Sigmoid colon (tissue), 4 donors: ENCODE results near the gene EHD1.

ENCODE experiments used
- EP300 ChIP-seq, 4 donors: sonication (generic); formaldehyde crosslinking; IDR thresholded peaks; one replicate each; pipeline ENCODE4 v1.6.1; 2017; ENCODE audit warnings: antibody characterized with exemption in 4 of 4
- POLR2A ChIP-seq, 2 donors: fragments of 450-650 bp; IDR thresholded peaks; one replicate each; pipeline ENCODE4 v1.6.1; 2016; ENCODE audit warnings: antibody characterized with exemption in 2 of 2, mild to moderate bottlenecking in 2 of 2, moderate library complexity in 2 of 2
- POLR2AphosphoS5 ChIP-seq, 4 donors: sonication (generic); formaldehyde crosslinking; IDR thresholded peaks; one replicate each; pipeline ENCODE4 v1.6.1; 2017; ENCODE audit warnings: antibody characterized with exemption in 4 of 4
- TF ChIP-seq, protein P1 (sequence below), 4 experiments: fragments of 450-650 bp in 3 of 4; fragments of 200-600 bp in 1 of 4; IDR thresholded peaks; one replicate each; pipeline ENCODE4 v1.5.1; 2016 to 2019; ENCODE audit warnings: antibody characterized with exemption in 4 of 4, mild to moderate bottlenecking in 3 of 4, moderate library complexity in 2 of 4

DNA sequence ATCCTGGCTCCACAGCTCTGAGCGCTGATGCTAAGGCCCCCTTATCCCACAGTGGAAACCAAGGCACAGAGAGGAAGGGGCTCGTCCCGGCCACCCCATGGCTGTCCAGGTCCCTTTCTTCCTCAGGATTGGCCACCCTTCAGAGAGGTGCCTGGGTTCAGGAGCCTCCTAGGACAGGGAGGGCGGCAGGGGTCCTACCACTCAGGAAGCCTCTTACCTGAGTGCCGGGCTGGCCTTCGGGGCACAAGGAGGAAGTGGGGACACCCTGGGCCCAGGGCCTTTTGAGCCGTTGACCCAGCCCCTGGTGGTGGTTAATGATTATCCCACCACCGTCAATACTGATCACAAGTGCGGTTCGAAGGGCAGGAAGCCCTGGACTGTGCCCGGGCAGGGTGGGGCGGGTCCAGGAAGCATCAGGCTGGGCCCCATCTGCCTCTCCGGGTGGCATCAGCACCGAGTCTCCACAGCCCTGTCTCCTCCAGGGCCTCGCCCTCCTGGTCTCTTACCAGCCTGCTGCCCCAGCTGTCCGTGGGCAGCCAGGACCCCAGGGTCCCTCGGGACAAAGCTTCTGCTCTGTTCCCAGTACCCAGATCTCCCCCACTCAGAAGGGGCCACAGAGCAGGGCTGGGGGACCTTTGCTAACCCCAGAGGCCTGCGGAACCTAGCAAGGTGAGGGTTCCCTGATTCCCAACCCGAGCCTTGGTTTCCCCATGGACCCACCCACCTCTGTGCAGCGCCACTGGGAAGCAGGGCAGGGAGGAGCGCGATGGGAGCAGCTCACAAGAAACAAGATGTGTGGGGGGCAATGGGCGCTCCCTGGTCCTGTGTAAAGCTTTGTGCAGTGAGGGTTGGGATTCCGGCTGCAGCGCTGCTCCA, 15.0 kb upstream of the EHD1 start:
- no peak for TF ChIP-seq EP300 (IDR thresholded peaks at IDR 0.05)
- TF ChIP-seq, protein P1, sequence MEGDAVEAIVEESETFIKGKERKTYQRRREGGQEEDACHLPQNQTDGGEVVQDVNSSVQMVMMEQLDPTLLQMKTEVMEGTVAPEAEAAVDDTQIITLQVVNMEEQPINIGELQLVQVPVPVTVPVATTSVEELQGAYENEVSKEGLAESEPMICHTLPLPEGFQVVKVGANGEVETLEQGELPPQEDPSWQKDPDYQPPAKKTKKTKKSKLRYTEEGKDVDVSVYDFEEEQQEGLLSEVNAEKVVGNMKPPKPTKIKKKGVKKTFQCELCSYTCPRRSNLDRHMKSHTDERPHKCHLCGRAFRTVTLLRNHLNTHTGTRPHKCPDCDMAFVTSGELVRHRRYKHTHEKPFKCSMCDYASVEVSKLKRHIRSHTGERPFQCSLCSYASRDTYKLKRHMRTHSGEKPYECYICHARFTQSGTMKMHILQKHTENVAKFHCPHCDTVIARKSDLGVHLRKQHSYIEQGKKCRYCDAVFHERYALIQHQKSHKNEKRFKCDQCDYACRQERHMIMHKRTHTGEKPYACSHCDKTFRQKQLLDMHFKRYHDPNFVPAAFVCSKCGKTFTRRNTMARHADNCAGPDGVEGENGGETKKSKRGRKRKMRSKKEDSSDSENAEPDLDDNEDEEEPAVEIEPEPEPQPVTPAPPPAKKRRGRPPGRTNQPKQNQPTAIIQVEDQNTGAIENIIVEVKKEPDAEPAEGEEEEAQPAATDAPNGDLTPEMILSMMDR (IDR thresholded peaks at IDR 0.05): no peak
- peak in 1 of 2 donors; percentile 87 for TF ChIP-seq POLR2A (IDR thresholded peaks at IDR 0.05)
- TF ChIP-seq POLR2AphosphoS5 (IDR thresholded peaks at IDR 0.05): peak in 2 of 4 donors; percentile 2 to 58
